Activated gamma-delta T cell (primary cell): ENCODE data around the gene CPVL.

ENCODE experiments used
- DNase-seq: peaks from one replicate; lab custom pipeline; 2025; lab: John Stamatoyannopoulos, UW
- total RNA-seq, 2 donors: gene quantifications; one replicate each; lab custom pipeline; 2026; lab: John Stamatoyannopoulos, UW

Gene CPVL
- total RNA-seq, result 0.10 to 2.0 reads per million in 2 donors

DNA sequence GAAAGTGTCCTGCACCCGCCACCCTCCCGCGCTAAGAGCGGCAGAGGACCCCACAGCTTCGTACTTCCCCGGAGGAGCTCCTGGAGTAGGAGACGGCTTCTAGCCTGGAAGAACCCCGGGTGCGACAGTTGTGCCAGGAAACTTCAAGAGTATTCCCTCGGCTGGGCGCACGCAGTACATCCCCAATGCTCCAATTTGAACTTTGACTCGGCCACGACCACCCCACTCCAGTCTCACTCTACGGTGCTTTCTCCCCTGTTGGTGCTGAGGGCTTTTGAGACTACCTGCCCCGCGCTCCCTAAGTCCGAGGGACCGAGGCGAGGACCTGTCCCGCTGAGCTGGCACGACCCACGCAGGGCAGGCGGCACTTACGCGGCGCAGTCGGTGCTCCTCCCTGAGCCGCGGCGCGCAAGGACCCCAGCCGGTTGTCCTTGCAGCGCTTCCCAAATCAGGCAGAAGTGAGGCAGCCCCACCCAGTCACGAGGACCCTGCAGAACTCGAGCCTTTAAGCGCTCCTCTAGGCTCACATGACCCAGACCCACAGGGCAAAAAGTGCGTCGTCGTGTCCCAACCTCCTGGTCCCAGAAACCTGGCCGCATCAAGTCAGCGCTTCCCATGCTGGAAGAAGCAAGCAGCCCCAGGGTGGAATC lies at the start of gene CPVL:
Gene CPVL, minus strand, starts transcription at position 481 of the 650 bp plus-strand sequence. CDS start 25,476 bp downstream, outside the sequence.
- DNase-seq, result no peak

DNA sequence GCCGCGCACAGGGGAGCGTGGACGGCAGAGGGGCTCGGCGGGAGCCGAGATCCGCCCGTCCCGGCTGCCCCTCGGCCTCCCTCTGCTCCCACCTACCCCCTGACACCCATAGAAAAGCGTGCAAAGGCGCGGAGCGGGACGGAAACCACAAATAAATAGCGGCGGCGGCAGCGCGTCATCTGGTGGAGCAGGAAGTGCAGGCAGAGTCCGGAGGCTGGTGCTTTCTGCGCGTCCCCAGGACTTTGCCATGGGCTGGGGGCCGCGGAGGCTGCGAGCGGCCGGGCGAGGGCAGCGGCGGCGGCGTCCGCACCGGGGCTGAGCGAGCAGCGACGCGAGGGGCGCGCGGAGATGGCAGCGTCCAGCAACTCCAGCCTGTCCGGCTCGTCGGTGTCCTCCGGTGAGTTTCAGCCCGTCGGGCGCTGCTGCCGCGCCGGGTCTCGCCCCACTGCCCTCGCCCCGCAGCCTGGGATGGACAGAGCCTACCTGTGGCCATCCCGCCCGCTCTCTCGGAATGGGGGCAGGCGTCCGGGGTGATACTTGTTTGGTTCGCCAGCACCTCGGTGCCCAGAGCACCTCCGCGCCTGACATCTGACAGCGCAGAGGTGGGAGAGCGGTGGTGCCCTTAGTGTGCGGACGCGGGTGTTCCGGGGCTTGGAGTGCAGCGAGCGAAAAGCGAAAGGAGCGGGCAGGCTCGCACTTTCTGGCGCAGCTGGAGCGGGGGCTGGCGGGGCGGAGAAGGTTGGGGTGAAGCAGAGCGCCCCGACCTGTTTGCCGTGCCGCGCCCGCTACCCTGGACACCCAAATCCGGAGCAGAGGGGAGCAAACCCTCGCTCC lies 48.5 kb upstream of the CPVL start, which contains the start of gene CHN2:
Gene CHN2, plus strand, starts transcription at position 182 of the 834 bp plus-strand sequence.
- peak; percentile 51 for DNase-seq

DNA sequence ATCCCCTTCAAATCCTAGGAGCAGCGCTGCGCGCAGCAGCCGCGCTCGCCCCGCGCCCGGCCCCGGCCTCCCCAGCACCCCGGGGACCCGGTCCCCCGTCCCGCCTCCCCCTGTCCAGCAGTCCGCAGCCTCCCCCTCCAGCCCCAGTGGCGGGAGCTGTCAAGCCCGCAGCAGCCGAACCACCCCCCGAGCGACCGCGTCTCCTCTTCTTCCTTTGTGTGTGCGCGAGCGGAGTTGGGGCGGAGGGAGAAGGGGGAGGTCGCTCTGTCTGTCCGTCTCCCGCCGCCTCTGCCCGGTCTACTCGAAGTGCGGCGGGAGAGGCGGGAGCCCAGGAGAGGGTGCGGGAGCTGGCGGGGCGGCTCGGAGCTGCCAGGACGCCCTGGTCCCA lies 47.9 kb upstream of the CPVL start:
- DNase-seq, result peak; percentile 21

DNA sequence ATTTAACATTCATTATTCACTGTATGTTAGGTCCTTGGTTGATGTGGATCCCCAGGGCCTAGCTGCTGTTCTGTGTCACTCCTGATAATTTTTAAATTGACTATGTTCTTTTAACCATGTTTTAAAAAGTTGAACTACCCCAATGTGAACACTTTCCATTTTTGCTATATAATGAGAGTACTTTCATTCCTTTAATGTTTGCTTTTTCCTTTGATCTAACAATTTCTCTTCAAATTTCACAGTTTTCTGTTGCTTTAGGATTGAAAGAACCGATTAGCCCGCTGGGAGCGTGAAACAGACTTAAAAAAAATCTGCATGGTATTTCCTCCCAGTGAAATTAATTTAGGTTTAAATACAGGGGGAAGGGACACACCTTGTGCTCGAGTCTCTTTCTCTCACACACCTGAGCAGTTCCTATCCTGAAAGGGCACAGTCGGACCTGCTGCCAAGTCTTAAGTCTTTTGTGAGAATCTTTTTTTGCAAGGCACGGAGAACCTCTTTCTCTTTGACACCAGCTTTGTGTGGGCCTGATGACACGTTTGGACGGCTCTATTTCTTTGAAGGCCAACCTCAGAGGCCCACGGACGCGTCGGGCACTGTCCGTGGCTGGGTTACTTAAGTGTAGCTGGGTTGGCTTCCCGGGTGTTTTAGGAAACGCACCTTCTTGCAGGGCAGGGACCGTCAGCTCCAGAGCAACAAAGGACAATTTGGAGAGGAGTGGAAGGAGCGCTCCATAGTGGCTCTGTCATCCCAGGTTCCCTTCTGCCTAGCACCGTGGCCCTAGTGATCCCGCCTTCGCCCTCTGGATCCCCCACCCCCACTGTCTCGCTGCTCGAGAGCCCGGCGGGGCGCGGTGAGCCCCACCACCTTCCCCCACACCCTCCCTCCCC lies 47.2 kb upstream of the CPVL start:
- no peak for DNase-seq

DNA sequence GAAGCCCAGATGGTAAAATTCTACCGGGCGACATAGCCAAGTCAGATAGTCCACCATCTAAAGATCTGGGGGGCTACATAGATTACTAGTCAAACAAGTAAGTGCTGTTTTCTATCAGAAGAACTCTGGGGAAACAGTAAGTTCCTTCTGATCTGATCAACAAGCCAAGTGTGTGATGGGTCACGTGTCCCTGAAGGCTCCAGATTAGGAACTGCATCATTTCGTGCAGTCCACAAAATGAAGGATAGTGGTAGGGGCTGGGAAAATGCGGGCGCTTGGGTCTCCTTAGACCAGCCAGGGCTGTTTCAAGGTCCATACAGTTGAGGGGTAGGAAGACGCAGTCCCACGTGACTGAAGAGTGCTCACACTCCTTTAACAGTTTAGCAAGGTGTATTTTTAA lies 46.5 kb upstream of the CPVL start:
- DNase-seq, result no peak

DNA sequence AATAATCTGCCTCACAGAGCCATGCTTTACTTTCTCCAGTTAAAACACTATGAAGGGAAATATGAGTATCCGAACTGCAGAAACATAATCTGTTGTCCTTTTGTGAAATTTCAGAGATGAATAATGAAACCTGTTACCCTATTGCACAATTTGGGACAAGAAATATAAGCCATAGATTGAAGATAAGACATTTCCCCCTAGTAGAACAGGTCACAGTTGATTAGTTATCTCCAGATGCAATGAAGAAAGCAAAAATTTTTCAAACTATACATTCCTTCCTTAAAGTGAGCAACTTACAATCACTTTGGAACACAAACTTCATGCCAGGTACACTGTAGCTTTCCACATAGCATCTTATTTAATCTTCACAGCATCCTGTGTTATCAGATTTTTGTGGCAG lies 46.0 kb upstream of the CPVL start:
- DNase-seq, result no peak

DNA sequence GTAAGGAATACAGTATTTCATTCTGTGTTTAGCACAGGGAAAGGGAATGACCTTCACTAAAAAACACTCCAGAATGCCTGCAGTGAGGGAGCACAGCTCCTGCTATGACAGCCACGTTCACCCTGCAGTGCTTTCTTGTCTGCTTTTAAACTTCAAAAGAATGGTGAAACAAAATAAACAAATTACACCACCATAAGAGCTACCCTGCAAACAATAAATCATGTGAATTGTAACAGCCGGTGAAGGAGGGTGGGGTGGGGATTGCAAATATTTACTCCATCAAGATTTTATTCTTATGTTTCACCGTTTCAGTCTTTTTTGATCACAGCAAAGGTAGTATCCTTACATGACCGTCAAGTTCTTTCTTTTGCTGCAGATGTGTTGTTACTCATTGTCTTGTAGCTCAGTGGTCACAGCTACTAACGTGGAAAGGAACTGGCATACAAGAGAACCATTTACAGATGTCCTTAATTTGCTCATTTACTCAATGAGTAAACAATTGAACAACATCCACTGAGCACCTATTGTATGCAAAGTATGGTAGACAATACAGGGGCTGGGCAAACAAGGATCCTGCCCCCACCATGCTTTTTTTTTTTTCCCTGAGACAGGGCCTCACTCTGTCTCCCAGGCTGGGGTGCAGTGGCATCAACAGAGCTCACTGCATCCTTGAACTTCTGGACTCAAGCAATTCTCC lies 44.2 kb upstream of the CPVL start:
- DNase-seq, result no peak

DNA sequence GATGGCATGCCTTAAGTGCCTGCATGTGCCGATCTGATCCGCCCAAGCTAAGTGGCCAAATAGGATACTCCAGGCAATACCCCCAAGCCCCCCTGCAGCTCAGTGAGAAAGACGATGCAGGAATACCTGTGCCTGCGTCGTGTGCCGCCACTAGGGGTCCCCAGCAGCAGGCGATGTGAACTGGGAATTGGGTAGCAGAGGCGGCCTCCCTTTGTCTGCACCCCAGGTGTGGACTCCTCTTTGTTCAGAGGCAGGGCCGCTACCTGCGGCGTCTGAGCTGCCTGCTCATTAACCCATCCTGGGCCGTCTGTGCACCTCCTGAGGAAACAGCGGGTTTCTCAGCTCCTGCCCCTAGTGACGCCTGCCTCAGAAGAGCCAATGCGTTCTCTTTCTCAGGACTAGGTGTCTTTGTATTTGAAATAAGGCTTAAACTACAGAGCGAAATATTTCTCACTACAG lies 43.4 kb upstream of the CPVL start:
- DNase-seq, result peak; percentile 17

DNA sequence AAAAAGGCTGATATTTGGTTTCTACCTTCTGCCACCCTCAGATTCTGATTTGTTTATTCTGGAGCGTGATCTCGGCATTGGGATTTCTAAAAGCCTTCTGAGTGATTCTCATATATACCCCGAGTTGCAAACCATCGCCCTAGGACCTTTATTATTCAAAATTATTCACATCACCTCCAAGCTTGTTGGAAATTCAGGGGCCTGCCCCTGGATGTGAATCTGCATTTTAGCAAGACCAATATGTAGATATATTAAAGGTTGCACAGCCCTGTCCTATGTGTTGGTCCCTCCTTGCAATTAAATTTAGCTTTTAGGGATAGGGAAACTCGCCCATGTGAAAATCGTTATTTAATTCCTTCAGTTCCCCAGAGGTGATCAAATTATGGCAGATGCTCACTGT lies 39.3 kb upstream of the CPVL start:
- DNase-seq, result no peak

DNA sequence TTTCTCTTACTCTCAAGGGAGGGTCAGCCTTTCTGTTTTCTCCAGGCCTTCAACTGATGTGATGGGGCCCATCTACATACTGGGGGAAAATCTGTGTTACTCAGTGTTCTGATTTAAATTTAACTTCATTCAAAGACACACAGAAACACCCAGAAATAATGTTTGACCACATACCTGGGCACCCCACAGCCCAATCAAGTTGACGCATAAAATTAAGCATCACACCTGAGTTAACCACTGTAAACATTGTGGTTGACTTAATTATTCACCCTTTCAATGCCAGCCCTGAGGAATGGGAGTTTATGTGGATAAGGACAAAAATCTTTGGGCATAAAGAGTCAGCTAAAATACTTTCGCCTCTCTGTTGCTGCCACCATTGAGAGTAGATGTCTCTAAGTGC lies 38.3 kb upstream of the CPVL start:
- DNase-seq, result no peak

DNA sequence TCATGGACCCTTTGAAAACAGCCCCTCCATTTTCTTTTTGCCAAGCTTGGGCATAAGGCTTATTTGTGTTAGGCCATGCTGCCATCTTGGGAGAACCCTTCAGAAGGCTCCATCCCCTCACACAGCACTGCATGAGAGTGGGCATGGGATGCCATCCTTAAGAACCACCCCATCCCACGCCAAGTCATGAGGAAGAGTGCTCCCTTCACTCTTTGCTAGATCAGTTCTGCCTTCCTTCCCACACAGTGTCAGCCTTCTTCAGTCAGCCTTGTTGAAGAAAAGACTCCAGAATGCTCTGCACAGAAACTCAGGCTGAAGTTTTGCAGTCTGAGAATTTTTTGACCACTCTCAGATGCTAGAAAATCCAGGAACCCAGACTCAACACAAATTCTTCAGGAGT lies 32.8 kb upstream of the CPVL start:
- no peak for DNase-seq

DNA sequence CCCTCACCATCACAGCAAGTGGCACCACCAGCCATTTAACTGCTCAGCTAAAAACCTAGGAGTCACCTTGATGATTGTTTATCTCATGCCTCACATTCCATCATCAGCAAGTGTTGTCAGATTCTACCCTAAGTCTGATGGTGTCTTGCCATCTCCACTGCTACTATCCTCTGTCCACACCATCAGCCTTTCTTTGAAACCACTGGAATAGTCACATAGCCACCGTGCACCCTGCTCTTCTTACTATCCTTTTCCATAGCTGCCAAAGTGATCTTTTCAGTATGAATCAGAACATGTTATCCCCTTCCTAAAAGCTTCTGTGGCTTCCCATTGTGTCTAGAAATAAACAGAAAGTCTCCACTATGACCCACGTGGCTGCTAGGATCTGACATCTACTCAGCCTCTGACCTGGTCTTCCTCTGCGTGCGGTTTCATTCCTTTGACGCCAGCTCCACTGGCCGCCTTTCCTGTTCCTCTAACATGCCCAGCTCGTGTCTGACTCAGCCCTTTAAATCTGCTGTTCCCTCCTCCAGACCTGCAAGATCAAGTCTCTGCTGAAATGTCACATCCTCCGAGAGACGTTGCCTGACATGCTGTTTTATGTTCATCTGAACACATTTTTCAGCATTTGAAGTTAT lies 31.7 kb upstream of the CPVL start:
- no peak for DNase-seq

DNA sequence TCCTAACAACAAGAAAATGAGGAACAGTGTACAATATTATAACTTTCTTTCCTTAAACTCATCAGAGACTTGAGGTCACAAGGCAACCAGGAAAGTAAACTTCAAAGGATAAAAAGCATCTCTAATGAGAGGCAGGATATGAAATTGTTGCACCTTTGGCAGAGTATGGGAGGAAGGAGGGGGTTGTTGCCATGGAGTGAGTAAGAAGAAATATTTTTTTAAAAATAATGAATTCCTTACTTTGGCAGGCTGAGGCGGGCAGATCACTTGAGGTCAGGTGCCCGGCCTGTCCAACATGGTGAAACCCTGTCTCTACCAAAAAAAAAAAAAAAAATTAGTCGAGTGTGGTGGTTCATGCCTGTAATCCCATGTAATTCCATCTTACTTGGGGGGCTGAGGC lies 27.1 kb upstream of the CPVL start:
- no peak for DNase-seq

DNA sequence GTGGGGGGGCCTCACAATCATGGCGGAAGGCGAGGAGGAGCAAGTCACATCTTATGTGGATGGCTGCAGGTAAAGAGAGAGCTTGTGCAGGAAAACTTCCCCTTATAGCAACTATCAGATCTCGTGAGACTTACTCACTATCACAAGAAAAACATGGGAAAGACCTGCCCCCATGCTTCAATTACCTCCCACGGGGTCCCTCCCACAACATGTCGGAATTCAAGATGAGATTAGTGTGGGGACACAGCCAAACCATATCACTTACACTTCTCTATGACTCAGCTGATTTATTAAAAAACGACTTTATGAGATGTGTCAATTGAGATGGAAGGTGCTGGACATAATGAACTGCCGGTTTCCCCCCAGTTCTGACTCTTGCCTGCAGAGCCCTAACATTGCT lies 24.4 kb upstream of the CPVL start:
- DNase-seq, result no peak

DNA sequence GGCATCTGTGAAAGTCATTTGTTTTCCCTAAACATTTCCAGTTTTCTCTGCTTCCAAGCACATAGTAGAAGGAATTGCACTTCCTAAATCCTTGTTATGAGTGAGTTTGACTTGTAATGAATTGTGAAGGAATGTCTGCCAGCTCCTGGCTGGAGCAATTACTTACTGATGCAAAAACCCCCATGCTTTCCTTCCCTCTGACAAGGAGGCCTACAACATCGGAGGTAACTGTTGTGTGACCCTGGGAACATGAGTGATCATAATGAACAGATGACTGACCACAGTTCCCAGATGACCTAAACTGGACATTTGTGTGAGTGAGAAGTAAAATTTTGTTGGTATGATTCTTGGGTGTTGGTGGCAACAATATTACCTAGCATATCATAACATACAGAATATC lies 21.4 kb upstream of the CPVL start:
- no peak for DNase-seq

DNA sequence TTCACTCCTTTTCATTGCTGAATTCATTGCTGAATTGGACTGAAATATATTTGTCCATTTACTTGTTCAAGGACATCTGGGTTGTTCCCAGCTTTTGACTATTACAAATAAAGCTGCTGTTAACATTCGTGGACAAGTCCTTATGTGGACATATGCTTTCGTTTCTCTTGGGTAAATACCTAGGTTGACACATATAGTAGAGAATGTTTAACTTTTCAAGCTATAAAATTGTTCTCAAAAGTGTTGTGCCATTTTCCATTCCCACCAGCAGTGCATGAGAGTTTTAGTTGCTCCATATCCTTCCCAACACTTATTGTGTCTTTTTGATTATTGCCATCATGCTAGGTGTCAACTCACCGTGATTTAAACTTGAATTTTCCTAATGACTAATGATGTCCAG lies 17.5 kb upstream of the CPVL start:
- DNase-seq, result no peak

DNA sequence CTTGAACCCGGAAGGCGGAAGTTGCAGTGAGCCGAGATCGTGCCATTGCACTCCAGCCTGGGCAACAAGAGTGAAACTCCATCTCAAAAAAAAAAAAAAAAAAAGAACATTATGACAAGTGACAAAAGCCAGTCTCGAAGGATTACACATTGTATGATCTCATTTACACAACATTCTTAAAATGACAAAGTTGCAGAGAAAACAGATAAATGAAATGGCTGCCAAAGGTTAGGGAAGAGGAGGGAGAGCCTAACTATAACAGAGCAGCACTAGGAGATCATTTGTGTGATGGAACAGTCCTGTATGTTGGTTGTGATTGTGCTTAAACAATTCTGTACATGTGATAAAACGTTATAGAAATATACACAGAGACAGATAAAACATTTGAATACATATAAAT lies 16.2 kb upstream of the CPVL start:
- no peak for DNase-seq

DNA sequence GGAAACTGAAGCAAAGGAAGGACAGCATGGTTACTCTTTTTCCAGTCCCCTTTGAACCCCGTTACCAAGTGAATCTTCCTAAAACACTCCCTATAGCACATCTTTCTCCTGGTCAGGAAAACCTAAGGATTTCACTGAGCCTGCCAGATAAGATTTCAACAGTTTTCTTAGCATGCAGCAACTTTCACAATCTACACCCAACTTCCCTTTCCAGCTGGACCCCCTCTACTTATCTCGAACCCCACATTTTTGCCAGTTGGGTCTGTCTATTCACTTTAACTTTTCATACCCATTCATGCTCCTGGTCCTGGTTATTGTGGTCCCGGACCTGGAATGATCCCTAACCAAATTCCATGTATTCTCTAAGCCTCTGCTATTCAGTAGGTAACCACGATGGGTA lies 14.9 kb upstream of the CPVL start:
- no peak for DNase-seq

DNA sequence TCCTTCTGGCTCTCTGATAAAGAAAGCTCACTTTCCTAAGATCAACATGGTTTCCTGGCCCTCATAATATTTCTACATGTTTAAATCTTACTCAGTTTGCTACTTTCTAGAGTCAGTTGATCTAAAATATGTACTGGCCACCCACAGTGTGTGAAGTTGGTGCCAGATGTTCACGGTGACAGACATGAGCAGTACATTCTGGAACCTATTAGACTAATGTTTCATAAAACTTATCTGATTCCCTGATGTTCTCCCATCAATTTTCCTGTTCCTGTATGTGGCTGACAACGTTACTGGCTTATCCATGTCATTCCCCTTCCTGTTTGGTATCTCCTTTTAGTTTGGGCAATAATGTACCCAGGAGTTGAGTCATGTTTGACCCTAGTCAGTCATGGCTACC lies 13.7 kb upstream of the CPVL start:
- no peak for DNase-seq

DNA sequence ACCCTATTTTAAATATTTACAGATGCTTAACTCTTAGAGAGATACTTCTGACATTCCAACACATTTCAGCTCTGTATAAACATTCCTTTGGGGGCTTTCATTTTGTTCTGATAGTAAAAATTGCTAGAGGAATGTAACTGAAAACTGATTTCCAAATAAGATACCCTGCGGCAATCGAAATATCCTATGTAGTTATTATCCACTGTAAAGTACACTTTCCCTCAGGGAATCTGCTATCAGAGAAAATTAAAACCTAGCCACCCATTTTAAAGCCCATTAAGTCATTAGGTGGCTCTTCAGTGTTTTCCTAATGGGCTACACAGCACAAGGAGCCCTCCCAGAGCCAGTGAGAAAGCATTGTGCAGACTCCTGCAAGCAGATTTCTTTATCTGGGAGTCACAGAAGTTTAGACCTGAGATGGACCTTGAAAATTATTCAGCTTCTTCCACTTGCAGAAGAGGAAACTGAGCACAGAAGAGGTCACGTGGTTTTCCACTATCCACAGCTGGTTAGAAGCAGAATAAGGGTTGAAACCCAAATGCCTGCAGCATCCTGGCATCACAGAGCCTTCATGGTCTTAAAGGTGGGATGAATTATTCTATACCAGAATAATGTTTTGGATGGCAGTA lies 12.6 kb upstream of the CPVL start:
- no peak for DNase-seq
